Neutrophil (primary cell): Measurements from ENCODE around the gene TMED3.
"Not testable (repeated sequence)": the region's sequence is repeated elsewhere in the genome, so short reads cannot be mapped to it uniquely, and the experiment has no call there.

Experiments
- H3K27ac ChIP-seq: fragments of 200-600 bp; sonication (generic); 2 replicates; pipeline ENCODE4 v1.5.1; 2016; ENCODE audit warnings: mild to moderate bottlenecking, moderate library complexity
- H3K27me3 ChIP-seq: fragments of 200-600 bp; sonication (generic); 2 replicates; pipeline ENCODE4 v1.6.0; 2016; ENCODE audit warnings: mild to moderate bottlenecking
- H3K36me3 ChIP-seq: fragments of 200-600 bp; sonication (generic); 2 replicates; pipeline ENCODE4 v1.5.1; 2017
- H3K4me1 ChIP-seq, 2 experiments: fragments of 200-600 bp in 1 of 2; sonication (generic) in 1 of 2; 1 replicate in 1 of 2; 2 replicates in 1 of 2; pipeline versions ENCODE4 v1.5.1 to v1.6.1; 2013 to 2016; ENCODE audit warnings: low read depth in 1 of 2, low read length in 1 of 2, mild to moderate bottlenecking in 1 of 2, moderate library complexity in 1 of 2; ENCODE audit not compliant: control insufficient read depth in 1 of 2, insufficient read depth in 1 of 2
- H3K4me3 ChIP-seq, 2 experiments: fragments of 200-600 bp in 1 of 2; sonication (generic) in 1 of 2; 1 replicate in 1 of 2; 2 replicates in 1 of 2; pipeline ENCODE4 v1.5.1; 2013 to 2016; ENCODE audit warnings: low read depth in 1 of 2, low read length in 1 of 2, mild to moderate bottlenecking in 1 of 2, moderate library complexity in 1 of 2
- H3K9me3 ChIP-seq: fragments of 200-600 bp; sonication (generic); 2 replicates; pipeline ENCODE4 v1.5.1; 2016
- TF ChIP-seq, protein P1 (sequence below): fragments of 200-600 bp; sonication (generic); IDR thresholded peaks from 2 replicates; pipeline ENCODE4 v1.5.1; 2016; ENCODE audit warnings: antibody characterized with exemption

TMED3 gene

DNA sequence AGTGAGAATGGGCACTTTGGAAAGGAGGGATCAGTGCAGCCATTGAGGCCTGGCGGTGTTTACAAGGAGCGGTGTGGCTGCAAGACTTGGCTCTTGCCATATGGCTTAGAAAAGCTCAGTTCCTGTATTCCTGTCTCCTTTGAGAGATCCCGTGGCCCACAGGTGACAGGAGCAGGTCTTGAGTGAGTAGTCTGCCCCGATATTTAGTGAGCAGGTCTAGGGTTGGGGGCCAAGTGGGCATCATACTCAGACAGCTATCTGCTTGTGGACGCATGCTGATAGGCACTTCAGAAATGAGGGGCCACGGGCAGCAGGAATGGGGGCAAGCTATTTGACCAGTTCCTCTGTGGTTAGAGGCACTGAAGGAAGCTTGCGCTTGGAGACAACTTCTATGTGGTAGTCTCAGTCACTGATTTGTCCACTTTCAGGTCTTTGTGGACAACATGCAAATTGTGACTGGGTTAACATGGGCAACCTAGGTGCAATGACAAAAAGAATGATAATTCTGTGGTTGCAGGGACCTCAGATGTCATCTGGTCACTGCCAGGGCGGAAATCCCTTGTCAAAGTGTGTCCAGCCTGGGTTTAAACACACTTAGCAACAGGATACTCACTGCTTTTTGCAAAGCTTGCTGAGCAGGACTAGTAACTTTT, 1.1 kb downstream of the TMED3 start:
- TF ChIP-seq, protein P1, sequence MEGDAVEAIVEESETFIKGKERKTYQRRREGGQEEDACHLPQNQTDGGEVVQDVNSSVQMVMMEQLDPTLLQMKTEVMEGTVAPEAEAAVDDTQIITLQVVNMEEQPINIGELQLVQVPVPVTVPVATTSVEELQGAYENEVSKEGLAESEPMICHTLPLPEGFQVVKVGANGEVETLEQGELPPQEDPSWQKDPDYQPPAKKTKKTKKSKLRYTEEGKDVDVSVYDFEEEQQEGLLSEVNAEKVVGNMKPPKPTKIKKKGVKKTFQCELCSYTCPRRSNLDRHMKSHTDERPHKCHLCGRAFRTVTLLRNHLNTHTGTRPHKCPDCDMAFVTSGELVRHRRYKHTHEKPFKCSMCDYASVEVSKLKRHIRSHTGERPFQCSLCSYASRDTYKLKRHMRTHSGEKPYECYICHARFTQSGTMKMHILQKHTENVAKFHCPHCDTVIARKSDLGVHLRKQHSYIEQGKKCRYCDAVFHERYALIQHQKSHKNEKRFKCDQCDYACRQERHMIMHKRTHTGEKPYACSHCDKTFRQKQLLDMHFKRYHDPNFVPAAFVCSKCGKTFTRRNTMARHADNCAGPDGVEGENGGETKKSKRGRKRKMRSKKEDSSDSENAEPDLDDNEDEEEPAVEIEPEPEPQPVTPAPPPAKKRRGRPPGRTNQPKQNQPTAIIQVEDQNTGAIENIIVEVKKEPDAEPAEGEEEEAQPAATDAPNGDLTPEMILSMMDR, result no peak
- H3K4me1 ChIP-seq, result peaks cover 12 to 17% of the 10 kb centered on the region in 2 experiments
- H3K4me3 ChIP-seq, result peak overlapping the region; percentile 68 to 70
- peaks cover 29% of the 10 kb centered on the region for H3K36me3 ChIP-seq
- no peak overlapping the region for H3K27ac ChIP-seq
- H3K9me3 ChIP-seq, result no peaks in the 10 kb centered on the region
- H3K27me3 ChIP-seq, result peaks cover 48% of the 10 kb centered on the region

DNA sequence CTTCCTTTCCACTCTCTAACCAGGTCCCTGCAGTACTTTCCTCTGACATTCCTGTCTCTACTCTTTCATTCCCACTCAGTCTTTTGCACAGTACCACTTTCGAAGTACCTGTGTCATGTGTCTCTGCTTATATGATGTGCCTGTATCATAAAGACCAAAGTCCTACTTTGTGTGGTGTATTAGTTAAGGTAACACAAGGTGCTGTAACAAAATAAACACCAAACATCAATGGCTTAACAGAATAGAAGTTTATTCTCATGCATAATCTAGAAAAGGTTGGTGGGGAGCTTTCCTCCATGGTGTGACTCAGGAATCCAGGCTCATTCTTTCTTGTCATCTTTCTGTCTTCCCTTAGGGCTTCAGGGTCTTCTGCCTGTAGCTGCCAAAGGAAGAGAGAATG, 3.3 kb downstream of the TMED3 start:
- Histone ChIP-seq H3K36me3 (peaks cover 37% of the 10 kb centered on the region), H3K27ac (no peak overlapping the region), H3K27me3 (peaks cover 26% of the 10 kb centered on the region), H3K4me3 (no peak overlapping the region), H3K4me1 (peaks cover 12 to 17% of the 10 kb centered on the region in 2 experiments), H3K9me3 (no peaks in the 10 kb centered on the region)
- TF ChIP-seq, protein P1, result no peak

DNA sequence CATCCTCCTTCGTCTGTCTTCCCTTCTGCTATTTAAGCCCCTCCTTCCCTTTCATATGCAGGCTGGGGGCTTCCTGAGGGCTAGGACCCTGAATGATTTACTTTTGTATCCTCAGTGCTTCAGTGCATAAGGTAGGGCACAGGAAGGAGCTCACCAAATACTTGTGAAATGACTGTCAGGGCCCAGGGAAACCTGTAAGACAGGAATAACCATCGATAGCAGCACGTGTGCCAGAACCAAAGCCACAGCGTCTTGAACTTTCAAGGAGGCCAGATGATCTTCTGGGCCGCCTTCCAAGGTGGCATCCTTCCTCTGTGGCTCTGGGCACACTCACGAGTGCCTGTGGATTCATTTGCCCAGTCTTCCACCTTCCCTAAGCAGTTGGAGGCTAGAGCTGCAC, 3.9 kb downstream of the TMED3 start:
- TF ChIP-seq, protein P1, result no peak
- no peak overlapping the region for H3K27ac ChIP-seq
- H3K4me1 ChIP-seq, result peaks cover 12 to 17% of the 10 kb centered on the region in 2 experiments
- H3K27me3 ChIP-seq, result peaks cover 20% of the 10 kb centered on the region
- no peak overlapping the region for H3K4me3 ChIP-seq
- peaks cover 37% of the 10 kb centered on the region for H3K36me3 ChIP-seq
- no peaks in the 10 kb centered on the region for H3K9me3 ChIP-seq

DNA sequence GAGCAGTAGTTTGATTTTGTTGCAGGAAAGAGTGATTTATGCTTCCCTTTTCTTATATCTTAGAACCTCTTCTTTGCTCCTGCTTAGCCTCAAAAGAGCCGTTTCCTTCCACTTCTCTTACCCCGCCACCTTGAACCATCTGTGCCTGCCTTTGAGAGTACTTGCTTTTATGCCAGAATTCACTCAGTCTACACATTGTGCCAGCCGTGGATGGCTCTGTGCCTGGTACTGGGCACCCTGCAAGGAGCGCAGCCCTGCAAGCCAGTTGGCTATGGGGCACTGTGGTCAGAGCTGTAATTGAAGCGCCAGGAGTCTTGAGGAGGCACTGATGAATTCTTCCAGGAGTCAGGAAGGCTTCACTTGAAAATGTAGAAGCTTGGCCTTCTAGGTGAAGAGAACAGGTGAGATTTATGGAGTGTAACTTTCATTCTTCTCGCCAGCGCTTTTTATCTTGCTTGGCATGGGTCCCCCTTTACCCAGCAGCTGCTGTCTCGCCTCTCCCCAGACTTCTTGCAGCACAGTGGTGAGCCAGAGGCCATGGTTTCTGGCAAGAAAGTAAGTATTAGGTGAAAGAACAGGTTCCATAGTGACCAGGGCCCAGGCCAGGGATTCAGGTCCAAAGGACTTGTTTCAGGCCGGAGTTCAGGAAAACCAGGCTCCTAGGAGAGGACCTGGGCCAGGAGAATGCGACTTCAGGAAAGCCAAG, 4.9 kb downstream of the TMED3 start:
- H3K36me3 ChIP-seq, result peaks cover 37% of the 10 kb centered on the region
- H3K27ac ChIP-seq, result no peak overlapping the region
- TF ChIP-seq, protein P1, result no peak
- H3K9me3 ChIP-seq, result no peaks in the 10 kb centered on the region
- H3K4me3 ChIP-seq, result no peak overlapping the region
- H3K27me3 ChIP-seq, result peaks cover 11% of the 10 kb centered on the region
- H3K4me1 ChIP-seq, result peaks cover 12 to 15% of the 10 kb centered on the region in 2 experiments

DNA sequence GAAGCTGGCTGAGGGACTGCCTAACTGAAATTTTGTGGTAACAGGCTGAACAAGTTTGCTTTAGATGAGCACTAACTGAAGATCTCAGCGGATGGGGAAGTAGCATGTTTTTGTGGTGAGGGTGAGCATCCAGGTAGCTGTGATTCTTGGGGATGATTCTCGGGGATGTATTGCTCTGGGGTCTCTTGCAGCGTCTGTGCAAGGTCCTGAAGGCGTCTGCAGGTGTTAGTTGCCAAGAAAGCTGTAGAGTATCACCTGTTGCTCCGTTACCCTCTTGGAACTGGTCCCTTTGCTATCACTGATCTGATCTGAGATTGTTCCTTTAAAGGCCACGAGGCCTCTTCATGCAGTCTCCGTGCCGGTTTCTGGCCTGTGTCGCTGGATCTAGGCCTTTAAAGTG, 6.0 kb downstream of the TMED3 start:
- H3K36me3 ChIP-seq, result peaks cover 37% of the 10 kb centered on the region
- no peaks in the 10 kb centered on the region for H3K27me3 ChIP-seq
- H3K27ac ChIP-seq, result no peak overlapping the region
- H3K4me1 ChIP-seq, result peaks cover 3 to 5% of the 10 kb centered on the region in 2 experiments
- H3K4me3 ChIP-seq, result no peak overlapping the region
- no peaks in the 10 kb centered on the region for H3K9me3 ChIP-seq
- TF ChIP-seq, protein P1, result no peak

DNA sequence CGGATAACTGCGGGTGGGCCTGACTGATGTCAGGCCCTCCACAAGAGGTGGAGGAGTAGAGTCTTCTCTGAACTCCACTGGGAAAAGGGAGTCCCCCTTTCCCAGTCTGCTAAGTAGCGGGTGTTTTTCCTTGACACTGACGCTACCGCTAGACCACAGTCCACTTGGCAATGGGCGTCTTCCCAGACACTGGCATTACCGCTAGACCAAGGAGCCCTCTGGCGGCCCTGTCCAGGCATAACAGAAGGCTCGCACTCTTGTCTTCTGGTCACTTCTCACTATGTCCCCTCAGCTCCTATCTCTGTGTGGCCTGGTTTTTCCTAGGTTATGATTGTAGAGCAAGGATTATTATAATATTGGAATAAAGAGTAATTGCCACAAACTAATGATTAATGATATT, 9.1 kb downstream of the TMED3 start:
- not testable (repeated sequence) for H3K27ac ChIP-seq

More for the DNA sequence above, 9.1 kb downstream of the TMED3 start:
- peaks cover 28% of the 10 kb centered on the region for H3K36me3 ChIP-seq
- H3K9me3 ChIP-seq, H3K4me3 ChIP-seq, H3K27me3 ChIP-seq, H3K4me1 ChIP-seq: not testable (repeated sequence)
